Thoracic aorta (tissue), 2 donors: ENCODE results near the gene GALNT10. TPM values are rescaled to one million over a fixed set of nuclear protein-coding genes. Genes with fewer than 3 reads are reported as not detected.

Source experiments
- ATAC-seq: fragments of 150-250 bp; one replicate; pipeline ENCODE4 v1.8.0; 2017; ENCODE audit warnings: low read depth; ENCODE audit not compliant: insufficient number of reproducible peaks, low FRiP score
- DNase-seq: peaks from one replicate; pipeline ENCODE4 v3.0.0-alpha.2; 2020; ENCODE audit warnings: low spot score
- H3K27ac ChIP-seq, 2 donors: fragments of 200-600 bp; sonication (generic); 1 replicate in 1 of 2; 2 replicates in 1 of 2; pipeline ENCODE4 v1.5.1; 2016; ENCODE audit warnings: mild to moderate bottlenecking in 2 of 2, moderate library complexity in 2 of 2
- H3K27me3 ChIP-seq: fragments of 200-600 bp; sonication (generic); replicated peaks from 2 replicates; pipeline ENCODE4 v1.6.0; 2016; ENCODE audit warnings: mild to moderate bottlenecking; ENCODE audit not compliant: insufficient read depth
- H3K36me3 ChIP-seq: fragments of 200-600 bp; sonication (generic); one replicate; pipeline ENCODE4 v1.5.1; 2016
- H3K4me1 ChIP-seq, 2 donors: fragments of 200-600 bp; sonication (generic); 1 replicate in 1 of 2; 2 replicates in 1 of 2; pipeline versions ENCODE4 v1.5.1 to v1.6.0; 2016; ENCODE audit warnings: low read depth in 2 of 2, mild to moderate bottlenecking in 1 of 2; ENCODE audit not compliant: control insufficient read depth in 1 of 2
- H3K4me3 ChIP-seq: fragments of 200-600 bp; sonication (generic); 2 replicates; pipeline ENCODE4 v1.5.1; 2016; ENCODE audit warnings: mild to moderate bottlenecking
- H3K9me3 ChIP-seq: fragments of 200-600 bp; sonication (generic); 2 replicates; pipeline ENCODE4 v1.5.1; 2016
- total RNA-seq, 2 donors: library from RNA; depleted of rRNA; stranded (reverse); fragments of >200 nt; gene quantifications; one replicate each; pipeline versions ENCODE4 v1.1.0 to v1.2.3, GENCODE V29; 2016
- TF ChIP-seq, protein P1 (sequence below): fragments of 200-600 bp; sonication (generic); IDR thresholded peaks from one replicate; pipeline ENCODE4 v1.5.1; 2019; ENCODE audit warnings: antibody characterized with exemption

The GALNT10 gene, protein sequence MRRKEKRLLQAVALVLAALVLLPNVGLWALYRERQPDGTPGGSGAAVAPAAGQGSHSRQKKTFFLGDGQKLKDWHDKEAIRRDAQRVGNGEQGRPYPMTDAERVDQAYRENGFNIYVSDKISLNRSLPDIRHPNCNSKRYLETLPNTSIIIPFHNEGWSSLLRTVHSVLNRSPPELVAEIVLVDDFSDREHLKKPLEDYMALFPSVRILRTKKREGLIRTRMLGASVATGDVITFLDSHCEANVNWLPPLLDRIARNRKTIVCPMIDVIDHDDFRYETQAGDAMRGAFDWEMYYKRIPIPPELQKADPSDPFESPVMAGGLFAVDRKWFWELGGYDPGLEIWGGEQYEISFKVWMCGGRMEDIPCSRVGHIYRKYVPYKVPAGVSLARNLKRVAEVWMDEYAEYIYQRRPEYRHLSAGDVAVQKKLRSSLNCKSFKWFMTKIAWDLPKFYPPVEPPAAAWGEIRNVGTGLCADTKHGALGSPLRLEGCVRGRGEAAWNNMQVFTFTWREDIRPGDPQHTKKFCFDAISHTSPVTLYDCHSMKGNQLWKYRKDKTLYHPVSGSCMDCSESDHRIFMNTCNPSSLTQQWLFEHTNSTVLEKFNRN
- total RNA-seq: 10 to 100 TPM; 43.0 to 52.7 TPM

DNA sequence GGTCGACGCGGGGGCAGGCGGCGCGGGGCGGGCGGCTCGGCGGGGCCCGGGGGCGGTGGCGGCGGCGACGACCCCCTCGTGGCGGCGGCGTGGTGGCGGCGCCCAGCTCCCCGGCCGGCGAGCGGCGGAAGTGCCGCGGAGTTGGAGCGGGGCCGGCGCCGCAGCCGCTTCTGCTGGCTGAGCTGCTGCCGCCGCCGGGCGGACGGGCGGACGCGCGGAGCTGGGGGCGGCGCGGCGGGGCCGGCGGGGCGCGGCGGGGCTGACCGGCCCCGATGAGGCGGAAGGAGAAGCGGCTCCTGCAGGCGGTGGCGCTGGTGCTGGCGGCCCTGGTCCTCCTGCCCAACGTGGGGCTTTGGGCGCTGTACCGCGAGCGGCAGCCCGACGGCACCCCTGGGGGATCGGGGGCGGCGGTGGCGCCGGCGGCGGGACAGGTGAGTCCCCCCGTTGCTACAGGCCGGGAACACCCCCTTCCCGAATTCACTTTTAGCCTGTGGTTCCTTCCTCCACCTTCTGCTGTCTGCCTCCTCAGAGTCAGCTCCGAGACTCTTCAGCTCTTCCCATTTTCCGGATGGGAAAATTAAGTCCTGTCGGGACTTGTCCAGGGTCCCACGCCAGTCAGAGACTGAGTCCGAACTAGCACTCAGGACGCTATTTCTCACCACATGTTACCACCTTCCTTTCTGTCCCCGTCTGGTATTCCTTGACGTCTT lies at the start of gene GALNT10:
TSS of gene GALNT10 (plus strand) at position 139 of the 710 bp plus-strand sequence. CDS start at position 273, 134 bp downstream.
- no peaks in the 10 kb centered on the region for H3K36me3 ChIP-seq
- no peaks in the 10 kb centered on the region for H3K27me3 ChIP-seq
- TF ChIP-seq, protein P1, sequence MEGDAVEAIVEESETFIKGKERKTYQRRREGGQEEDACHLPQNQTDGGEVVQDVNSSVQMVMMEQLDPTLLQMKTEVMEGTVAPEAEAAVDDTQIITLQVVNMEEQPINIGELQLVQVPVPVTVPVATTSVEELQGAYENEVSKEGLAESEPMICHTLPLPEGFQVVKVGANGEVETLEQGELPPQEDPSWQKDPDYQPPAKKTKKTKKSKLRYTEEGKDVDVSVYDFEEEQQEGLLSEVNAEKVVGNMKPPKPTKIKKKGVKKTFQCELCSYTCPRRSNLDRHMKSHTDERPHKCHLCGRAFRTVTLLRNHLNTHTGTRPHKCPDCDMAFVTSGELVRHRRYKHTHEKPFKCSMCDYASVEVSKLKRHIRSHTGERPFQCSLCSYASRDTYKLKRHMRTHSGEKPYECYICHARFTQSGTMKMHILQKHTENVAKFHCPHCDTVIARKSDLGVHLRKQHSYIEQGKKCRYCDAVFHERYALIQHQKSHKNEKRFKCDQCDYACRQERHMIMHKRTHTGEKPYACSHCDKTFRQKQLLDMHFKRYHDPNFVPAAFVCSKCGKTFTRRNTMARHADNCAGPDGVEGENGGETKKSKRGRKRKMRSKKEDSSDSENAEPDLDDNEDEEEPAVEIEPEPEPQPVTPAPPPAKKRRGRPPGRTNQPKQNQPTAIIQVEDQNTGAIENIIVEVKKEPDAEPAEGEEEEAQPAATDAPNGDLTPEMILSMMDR: no peak
- peak within 1 kb of the TSS; percentile 95 for H3K4me3 ChIP-seq
- H3K27ac ChIP-seq: peak within 1 kb of the TSS; percentile 72 to 74
- DNase-seq (no peak), ATAC-seq (peak; percentile 70)
- H3K9me3 ChIP-seq: no peaks in the 10 kb centered on the region
- peaks cover 19 to 39% of the 10 kb centered on the region in 2 donors for H3K4me1 ChIP-seq

DNA sequence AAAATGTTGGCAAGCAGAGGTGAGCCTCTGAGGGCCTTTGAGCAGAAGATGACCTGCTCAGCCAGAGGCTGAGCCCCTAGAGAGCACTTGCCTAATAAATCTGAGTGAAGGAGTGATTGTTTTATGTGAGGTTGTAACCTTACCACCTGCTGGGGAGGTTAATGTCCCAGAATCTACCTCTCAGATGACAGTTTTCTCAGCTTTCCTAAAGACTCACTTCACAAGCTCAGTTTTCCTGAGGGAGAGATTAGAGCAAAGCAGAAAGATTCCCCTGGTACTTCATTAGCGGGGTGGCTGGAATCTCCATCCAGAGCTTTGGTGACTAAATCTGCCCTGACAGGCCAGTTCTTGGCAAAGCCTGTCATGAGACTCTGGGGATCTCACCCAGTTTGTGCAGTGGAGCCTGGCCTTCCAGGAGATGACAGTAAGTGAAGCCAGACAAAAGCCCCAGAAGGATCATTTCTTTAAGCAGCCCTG lies 48.8 kb upstream of the GALNT10 start:
- Histone ChIP-seq H3K4me3 (no peak overlapping the region), H3K36me3 (no peaks in the 10 kb centered on the region), H3K4me1 (peaks cover 0 to 17% of the 10 kb centered on the region in 2 donors), H3K9me3 (no peaks in the 10 kb centered on the region), H3K27ac (peak overlapping the region in 1 of 2 donors; percentile 20), H3K27me3 (no peaks in the 10 kb centered on the region)
- DNase-seq: no peak
- ATAC-seq: no peak
- TF ChIP-seq, protein P1: no peak

DNA sequence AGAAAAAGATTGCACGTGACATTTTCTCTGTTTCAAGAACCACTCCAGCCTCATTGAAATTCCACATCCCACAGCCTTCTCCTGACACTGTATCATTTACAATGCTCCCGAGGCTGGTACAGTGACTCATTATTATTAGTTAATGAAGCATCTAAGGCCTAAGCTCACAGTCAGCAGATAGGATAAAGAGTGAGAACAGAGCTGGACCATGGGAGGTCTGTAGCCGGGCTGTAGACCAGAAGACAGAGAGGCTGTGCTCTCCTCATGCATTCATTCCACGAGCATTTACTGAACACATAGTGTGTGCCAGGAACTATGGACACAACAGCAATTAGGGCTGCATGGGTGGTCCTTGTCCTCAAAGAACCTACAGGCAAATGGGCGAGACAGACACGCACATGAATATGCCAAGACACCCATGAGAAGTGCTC lies 47.3 kb upstream of the GALNT10 start:
- ATAC-seq (no peak), DNase-seq (no peak)
- Histone ChIP-seq H3K27me3 (no peaks in the 10 kb centered on the region), H3K36me3 (no peaks in the 10 kb centered on the region), H3K4me3 (no peak overlapping the region), H3K9me3 (no peaks in the 10 kb centered on the region), H3K4me1 (peaks cover 0 to 17% of the 10 kb centered on the region in 2 donors), H3K27ac (no peak overlapping the region)
- TF ChIP-seq, protein P1: no peak

DNA sequence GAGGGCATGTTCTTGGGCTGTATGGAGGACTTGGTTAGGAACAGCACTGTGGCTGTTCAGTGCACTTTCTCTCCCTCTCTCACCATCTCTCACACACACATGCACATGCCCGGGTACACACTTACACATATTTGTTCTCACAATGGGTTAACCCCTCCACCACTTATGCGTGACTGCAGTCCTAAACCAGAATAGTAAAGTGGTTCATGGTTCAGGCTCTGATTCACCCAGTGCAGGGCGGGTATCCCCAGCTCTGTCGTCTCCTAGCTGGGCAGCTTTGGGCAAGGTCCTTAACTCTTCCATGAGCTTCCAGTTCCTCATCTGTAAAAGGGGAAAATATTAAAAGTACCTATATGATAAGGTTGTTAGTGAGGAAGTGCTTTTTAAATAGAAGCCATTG lies 45.3 kb upstream of the GALNT10 start:
- no peak for DNase-seq
- ATAC-seq: no peak
- Histone ChIP-seq H3K4me3 (no peak overlapping the region), H3K4me1 (peaks cover 0 to 17% of the 10 kb centered on the region in 2 donors), H3K27me3 (no peaks in the 10 kb centered on the region), H3K36me3 (no peaks in the 10 kb centered on the region), H3K9me3 (no peaks in the 10 kb centered on the region), H3K27ac (no peak overlapping the region)
- TF ChIP-seq, protein P1: no peak

DNA sequence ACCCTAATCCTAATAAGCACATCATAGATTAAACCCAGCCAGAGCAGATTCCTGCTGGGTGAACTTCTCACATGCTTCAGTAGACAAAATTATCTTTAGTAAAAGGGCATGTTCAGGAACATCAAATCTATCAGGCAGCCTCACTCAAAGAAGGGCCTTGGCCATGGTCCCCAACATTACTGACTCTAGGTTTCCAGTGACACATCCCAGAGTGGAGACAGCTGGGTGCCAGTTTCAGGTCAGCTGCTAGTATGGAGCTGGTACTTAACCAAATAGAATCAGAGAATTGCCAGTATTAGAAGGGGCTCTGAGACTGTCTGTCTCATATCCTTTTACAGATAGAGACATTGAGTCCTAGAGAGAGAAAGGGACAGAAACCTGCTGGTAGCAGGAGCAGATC lies 44.1 kb upstream of the GALNT10 start:
- H3K9me3 ChIP-seq: no peaks in the 10 kb centered on the region
- peaks cover 0 to 7% of the 10 kb centered on the region in 2 donors for H3K4me1 ChIP-seq
- H3K36me3 ChIP-seq: no peaks in the 10 kb centered on the region
- TF ChIP-seq, protein P1: no peak
- no peaks in the 10 kb centered on the region for H3K27me3 ChIP-seq
- H3K4me3 ChIP-seq: no peak overlapping the region
- ATAC-seq: no peak
- DNase-seq: no peak
- H3K27ac ChIP-seq: no peak overlapping the region
